IMR-90 (cell line): Measurements from ENCODE around the gene ANO1. TPM values are rescaled to one million over a fixed set of nuclear protein-coding genes. Genes with fewer than 3 reads are reported as not detected.

Experiments
- ATAC-seq: fragments of 200-7000 bp; cut with Tn5 transposase; 2 replicates; pipeline ENCODE4 v1.9.1; 2020; ENCODE audit warnings: low read depth, mild to moderate bottlenecking, moderate library complexity
- BruUV-seq: library from RNA; stranded (reverse); fragments of 400-500 nt; replicated peaks from 2 replicates; lab custom pipeline; 2021; lab: Mats Ljungman, UMichigan
- CTCF ChIA-PET: fragments of 300-600 bp; formaldehyde crosslinking; extraction: SDS; loops from one replicate; lab custom pipeline; 2021; ENCODE audit warnings: antibody characterized with exemption; lab: Yijun Ruan, JAX
- POLR2A ChIA-PET: fragments of 300-600 bp; sonication (Branson Sonifier 250); formaldehyde crosslinking; loops from one replicate; lab custom pipeline; 2022; ENCODE audit warnings: antibody characterized with exemption; ENCODE audit not compliant: unreplicated experiment; lab: Charles Lee
- DNase-seq: peaks from one replicate; pipeline ENCODE4 v3.0.0; 2013
- H2AFZ ChIP-seq: replicated peaks from 2 replicates; pipeline ENCODE3; 2013; ENCODE audit warnings: low read length, mild to moderate bottlenecking; ENCODE audit not compliant: poor library complexity
- H2AK5ac ChIP-seq: 2 replicates; pipeline ENCODE4 v1.6.1; 2013; ENCODE audit warnings: low read depth, low read length, inconsistent platforms
- H2AK9ac ChIP-seq: replicated peaks from 2 replicates; pipeline ENCODE3; 2013; ENCODE audit warnings: mild to moderate bottlenecking, low read depth, low read length, moderate library complexity; ENCODE audit not compliant: poor library complexity
- H2BK120ac ChIP-seq: 2 replicates; pipeline ENCODE4 v1.6.1; 2013; ENCODE audit warnings: low read depth, low read length, inconsistent platforms
- H2BK15ac ChIP-seq: 3 replicates; pipeline ENCODE4 v1.6.1; 2013; ENCODE audit warnings: low read depth, low read length, inconsistent platforms
- H2BK20ac ChIP-seq: 2 replicates; pipeline ENCODE4 v1.6.1; 2013; ENCODE audit warnings: low read depth, mild to moderate bottlenecking, inconsistent platforms, low read length, moderate library complexity
- H2BK5ac ChIP-seq: 2 replicates; pipeline ENCODE4 v1.6.1; 2013; ENCODE audit warnings: mild to moderate bottlenecking, low read depth, low read length, inconsistent platforms; ENCODE audit not compliant: poor library complexity, severe bottlenecking
- H3K14ac ChIP-seq: replicated peaks from 2 replicates; pipeline ENCODE4 v1.6.1; 2013; ENCODE audit warnings: low read depth, low read length, inconsistent platforms
- H3K18ac ChIP-seq: 2 replicates; pipeline ENCODE4 v1.6.1; 2013; ENCODE audit warnings: low read depth, low read length, control low read depth
- H3K23ac ChIP-seq: 2 replicates; pipeline ENCODE4 v1.6.1; 2013; ENCODE audit warnings: low read depth, low read length, inconsistent platforms
- H3K27ac ChIP-seq: 2 replicates; pipeline ENCODE4 v1.5.1; 2013; ENCODE audit warnings: mild to moderate bottlenecking, control low read depth, low read length; ENCODE audit not compliant: insufficient read depth
- H3K27me3 ChIP-seq: 2 replicates; pipeline ENCODE4 v1.6.1; 2013; ENCODE audit warnings: low read length; ENCODE audit not compliant: control insufficient read depth, insufficient read depth
- H3K36me3 ChIP-seq: 2 replicates; pipeline ENCODE4 v1.6.1; 2013; ENCODE audit warnings: low read length, mixed read lengths; ENCODE audit not compliant: control insufficient read depth, insufficient read depth
- H3K4ac ChIP-seq: 2 replicates; pipeline ENCODE4 v1.6.1; 2013; ENCODE audit warnings: low read depth, low read length, inconsistent platforms
- H3K4me1 ChIP-seq: 2 replicates; pipeline ENCODE4 v1.6.1; 2013; ENCODE audit warnings: low read length, mixed read lengths; ENCODE audit not compliant: control insufficient read depth, insufficient read depth
- H3K4me2 ChIP-seq: 2 replicates; pipeline ENCODE4 v1.6.1; 2013; ENCODE audit warnings: low read depth, mild to moderate bottlenecking, control low read depth, low read length, moderate library complexity
- H3K4me3 ChIP-seq: 2 replicates; pipeline ENCODE4 v1.5.1; 2013; ENCODE audit warnings: low read depth, mild to moderate bottlenecking, control low read depth, low read length, moderate library complexity; ENCODE audit not compliant: insufficient read depth
- H3K56ac ChIP-seq: 2 replicates; pipeline ENCODE4 v1.6.1; 2013; ENCODE audit warnings: low read length, inconsistent platforms; ENCODE audit not compliant: insufficient read depth; ENCODE audit errors: extremely low read depth
- H3K79me1 ChIP-seq, 2 experiments: 2 replicates each; pipeline ENCODE4 v1.6.1; 2013; ENCODE audit warnings: low read length in 2 of 2, inconsistent platforms in 1 of 2, low read depth in 1 of 2
- H3K9ac ChIP-seq: 2 replicates; pipeline ENCODE4 v1.6.1; 2013; ENCODE audit warnings: low read depth, low read length, control low read depth
- H3K9me1 ChIP-seq: 2 replicates; pipeline ENCODE4 v1.6.1; 2013; ENCODE audit warnings: low read length, inconsistent platforms; ENCODE audit not compliant: insufficient read depth
- H3K9me3 ChIP-seq: 2 replicates; pipeline ENCODE4 v1.6.1; 2013; ENCODE audit warnings: low read length; ENCODE audit not compliant: control insufficient read depth, insufficient read depth
- H4K20me1 ChIP-seq: 2 replicates; pipeline ENCODE4 v1.6.1; 2013; ENCODE audit warnings: low read length, inconsistent platforms; ENCODE audit not compliant: insufficient read depth
- H4K5ac ChIP-seq: 2 replicates; pipeline ENCODE4 v1.6.1; 2013; ENCODE audit warnings: mild to moderate bottlenecking, low read depth, low read length, control low read depth
- H4K8ac ChIP-seq, 2 experiments: 2 replicates each; pipeline ENCODE4 v1.6.1; 2013; ENCODE audit warnings: low read depth in 2 of 2, low read length in 2 of 2, control low read depth in 1 of 2, inconsistent platforms in 1 of 2
- H4K91ac ChIP-seq: 2 replicates; pipeline ENCODE4 v1.6.1; 2013; ENCODE audit warnings: low read depth, low read length, inconsistent platforms; ENCODE audit not compliant: insufficient read depth
- CEBPB ChIP-seq: IDR thresholded peaks from 2 replicates; pipeline ENCODE4 v1.6.1; 2012; ENCODE audit warnings: low read depth, low read length, improper control_type of control experiment
- CHD1 ChIP-seq: IDR thresholded peaks from 2 replicates; pipeline ENCODE4 v1.6.1; 2012; ENCODE audit warnings: low read depth, low read length, improper control_type of control experiment
- CTCF ChIP-seq: conservative IDR thresholded peaks from 2 replicates; pipeline ENCODE4 v1.5.1; 2012; ENCODE audit warnings: mild to moderate bottlenecking, low read depth, low read length, improper control_type of control experiment
- ELK1 ChIP-seq: fragments of 150-350 bp; IDR thresholded peaks from 2 replicates; pipeline ENCODE4 v1.6.1; 2016; ENCODE audit warnings: low read depth, mild to moderate bottlenecking, low read length, moderate library complexity, borderline replicate concordance
- FOS ChIP-seq: fragments of 150-350 bp; IDR thresholded peaks from 2 replicates; pipeline ENCODE4 v1.6.1; 2016; ENCODE audit warnings: low read depth, low read length
- MXI1 ChIP-seq: IDR thresholded peaks from 2 replicates; pipeline ENCODE4 v1.6.1; 2012; ENCODE audit warnings: low read depth, mild to moderate bottlenecking, low read length, moderate library complexity, borderline replicate concordance
- NFE2L2 ChIP-seq: fragments of 150-350 bp; IDR thresholded peaks from 2 replicates; pipeline ENCODE4 v1.6.1; 2016; ENCODE audit warnings: low read depth, mild to moderate bottlenecking, low read length
- POLR2A ChIP-seq: IDR thresholded peaks from 2 replicates; pipeline ENCODE4 v1.6.1; 2012; ENCODE audit warnings: mild to moderate bottlenecking, low read depth, low read length
- RAD21 ChIP-seq: IDR thresholded peaks from 2 replicates; pipeline ENCODE4 v1.6.1; 2012; ENCODE audit warnings: low read length, improper control_type of control experiment
- RCOR1 ChIP-seq: IDR thresholded peaks from 2 replicates; pipeline ENCODE4 v1.6.1; 2012; ENCODE audit warnings: mild to moderate bottlenecking, low read length, improper control_type of control experiment; ENCODE audit not compliant: insufficient replicate concordance
- WGBS, 2 experiments: methylation state at CpG; one replicate each; pipeline versions ENCODE4 v1.1.5 to v1.1.7; 2013; ENCODE audit warnings: missing lambda C conversion rate in 2 of 2; ENCODE audit not compliant: insufficient read length in 1 of 2; ENCODE audit errors: extremely low coverage in 2 of 2; 5-methylcytosine and 5-hydroxymethylcytosine counted together
- dilution Hi-C: fragments of 300-500 bp; cut with HindIII; formaldehyde crosslinking; loops from one replicate; pipeline ENCODE4 v1.14.3; 2018; ENCODE audit warnings: low sequenced_read_pairs; ENCODE audit not compliant: unreplicated experiment
- in situ Hi-C: fragments of 300-500 bp; cut with MboI; formaldehyde crosslinking; loops from 3 replicates; pipeline ENCODE4 v1.14.3; 2019; ENCODE audit warnings: low sequenced_read_pairs, inconsistent platforms, mixed read lengths
- intact Hi-C: fragments of 100-400 bp; cut with micrococcal nuclease; formaldehyde crosslinking; loops from 2 replicates; pipeline ENCODE4 v1.10.0; 2022
- polyA plus RNA-seq, 3 experiments: library from polyadenylated mRNA; depleted of rRNA; stranded (reverse); fragments of >200 nt; gene quantifications; 2 replicates each; pipeline ENCODE4 v1.2.3, GENCODE V29; 2012; ENCODE audit warnings: low replicate concordance in 1 of 3
- total RNA-seq: library from RNA; depleted of rRNA; stranded (reverse); fragments of >200 nt; gene quantifications from 2 replicates; pipeline ENCODE4 v1.2.3, GENCODE V29; 2012

ANO1 gene
- total and polyA plus RNA-seq, 2 of the 4 experiments (the other 2 are of a cell fraction) = 4.1 to 10.7 TPM

GRCh38 chr11:70077411-70078094 lies 564 bp upstream of the ANO1 start (continued):
- TF ChIP-seq CHD1 (no peak), CEBPB (no peak)

- no TSS peak for BruUV-seq
- peak overlapping the region; percentile 65; the same call in 1 of the 2 replicates for H3K4me2 ChIP-seq
- WGBS, 2 experiments = 18% methylated on average over 28 of the region's 50 CpGs; no CpG with 5 or more reads in 1 of the 2 experiments
- peak overlapping the region; percentile 59 for H3K4ac ChIP-seq
- in situ Hi-C loops = no loop called here
- intact Hi-C loops = loop anchor here (5.0 kb wide), 1 partner anchor 162 kb away; no protein-coding TSS in a partner anchor
- no peak overlapping the region for H3K18ac ChIP-seq
- H3K9me3 ChIP-seq = no peaks in the 10 kb centered on the region
- H3K27ac ChIP-seq = no peak overlapping the region; the same call in 1 of the 2 replicates
- peak overlapping the region; percentile 90 for H2AFZ ChIP-seq
- DNase-seq = no peak
- H3K9me1 ChIP-seq = peaks cover 5% of the 10 kb centered on the region; the same call in 1 of the 2 replicates
- no peak overlapping the region for H2BK5ac ChIP-seq
- 0 out of 2 replicates have a peak overlapping the region, but pooled peaks have one; percentile 77 for H3K9ac ChIP-seq
- peak overlapping the region; percentile 11 for H2AK9ac ChIP-seq
- H2BK120ac ChIP-seq = no peak overlapping the region
- no peak overlapping the region for H4K5ac ChIP-seq
- no peak overlapping the region for H2BK20ac ChIP-seq
- H3K4me1 ChIP-seq = peaks cover 4% of the 10 kb centered on the region
- no peak overlapping the region for H3K23ac ChIP-seq
- peaks cover 2 to 29% of the 10 kb centered on the region in 2 experiments; a peak in 2 of 4 replicates for H3K79me1 ChIP-seq
- ChIA-PET POLR2A (no interaction called here), CTCF (no interaction called here)
- H3K14ac ChIP-seq = no peak overlapping the region
- H2AK5ac ChIP-seq = peak overlapping the region; percentile 57; the same call in 1 of the 2 replicates
- H3K27me3 ChIP-seq = no peaks in the 10 kb centered on the region; the same call in 1 of the 2 replicates
- no peaks in the 10 kb centered on the region for H4K20me1 ChIP-seq
- H3K36me3 ChIP-seq = no peaks in the 10 kb centered on the region
- no peak overlapping the region for H3K56ac ChIP-seq
- H3K4me3 ChIP-seq = peak overlapping the region; percentile 48
- H4K91ac ChIP-seq = no peak overlapping the region; the same call in 1 of the 2 replicates
- H4K8ac ChIP-seq = peak overlapping the region in 1 of 2 experiments; percentile 65; a peak in 1 of 4 replicates
- dilution Hi-C loops = no loop called here
- no peak overlapping the region for H2BK15ac ChIP-seq
- ATAC-seq = no peak
- TF ChIP-seq NFE2L2 = no peak
- TF ChIP-seq RAD21 = no peak
- TF ChIP-seq ELK1 = no peak
- TF ChIP-seq POLR2A = no peak
- no peak for TF ChIP-seq RCOR1
- no peak for TF ChIP-seq FOS
- no peak for TF ChIP-seq CTCF
- no peak for TF ChIP-seq MXI1
These were observed 882 bp downstream of the ANO1 start for GRCh38 chr11:70078781-70079616.
